ENCODE results near the gene IFI16.
"Not testable (repeated sequence)": the region's sequence is repeated elsewhere in the genome, so short reads cannot be mapped to it uniquely, and the experiment has no call there.

The IFI16 gene

GRCh38 chr1:159008744-159009188 lies 941 bp upstream of the IFI16 start:
- DNase-seq: no peak

GRCh38 chr1:159009287-159009686 lies 420 bp upstream of the IFI16 start:
- DNase-seq: no peak

DNA sequence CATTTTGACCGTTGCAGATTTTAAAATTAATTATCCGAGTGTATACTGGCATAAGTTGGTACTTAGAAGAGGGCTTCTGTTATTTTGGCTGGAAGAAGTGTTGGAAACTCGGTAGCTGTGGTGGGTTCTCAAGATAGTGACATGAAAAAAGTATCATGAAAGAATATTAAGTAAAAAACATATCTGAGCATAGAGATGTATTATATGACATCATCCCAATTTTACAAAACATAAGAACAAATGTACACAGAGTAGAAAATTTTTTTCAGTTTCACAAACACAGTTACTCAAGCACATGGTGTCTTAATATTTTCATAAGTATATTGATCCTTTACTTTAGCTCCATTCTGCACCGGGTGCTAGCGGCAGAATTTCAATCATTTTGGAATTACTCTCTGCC lies 684 bp downstream of the IFI16 start:
- DNase-seq: no peak

GRCh38 chr1:159011001-159011400 lies 1.3 kb downstream of the IFI16 start:
- DNase-seq: not testable (repeated sequence)

- no peak for DNase-seq
Measured at GRCh38 chr1:159011751-159012150, 2.0 kb downstream of the IFI16 start.

DNA sequence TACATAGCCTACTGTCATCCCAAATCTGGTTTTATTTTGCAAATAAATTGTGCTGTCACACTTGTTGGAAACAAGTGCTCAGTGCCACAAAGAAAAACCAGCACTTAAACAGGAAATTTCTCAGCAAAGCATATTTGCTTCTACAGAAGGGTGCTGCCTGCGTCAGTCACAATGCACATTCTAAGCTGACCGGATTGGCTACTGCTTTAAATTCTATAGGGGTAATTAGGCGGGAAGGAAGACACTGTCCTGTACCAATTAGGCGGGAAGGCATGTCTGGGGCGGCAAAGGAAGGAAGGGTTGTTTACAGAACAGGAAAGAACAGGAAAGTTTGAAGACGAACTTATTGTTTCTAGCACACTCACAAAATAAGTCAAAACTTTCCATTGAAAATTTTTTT lies 2.8 kb downstream of the IFI16 start:
- DNase-seq: no peak

- no peak for DNase-seq
Measured at GRCh38 chr1:159014003-159014571, 4.4 kb downstream of the IFI16 start.

DNA sequence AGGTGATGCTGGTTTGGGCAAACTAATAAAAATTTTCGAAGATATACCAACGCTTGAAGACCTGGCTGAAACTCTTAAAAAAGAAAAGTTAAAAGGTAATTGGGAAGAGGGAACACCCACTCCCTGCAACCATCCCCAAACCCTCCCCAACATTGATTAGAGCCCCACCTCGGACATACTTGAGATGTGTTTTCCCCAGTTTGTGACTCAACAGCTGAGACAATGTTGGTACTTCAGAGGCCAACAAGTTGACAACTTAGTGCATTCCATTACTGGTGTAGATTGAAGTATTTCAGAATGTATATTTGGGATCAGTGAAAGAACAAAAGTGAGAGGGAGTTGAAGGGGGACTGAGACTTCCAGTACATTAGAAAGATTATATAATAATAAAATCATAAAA lies 5.1 kb downstream of the IFI16 start:
- no peak for DNase-seq

GRCh38 chr1:159015440-159015909 lies 5.8 kb downstream of the IFI16 start:
- no peak for DNase-seq

GRCh38 chr1:159023723-159024122 lies 14.0 kb downstream of the IFI16 start:
- DNase-seq: no peak

- no peak for DNase-seq
Measured at GRCh38 chr1:159025043-159025442, 15.3 kb downstream of the IFI16 start.

- DNase-seq: not testable (repeated sequence)
Measured at GRCh38 chr1:159026841-159027240, 17.1 kb downstream of the IFI16 start.

DNA sequence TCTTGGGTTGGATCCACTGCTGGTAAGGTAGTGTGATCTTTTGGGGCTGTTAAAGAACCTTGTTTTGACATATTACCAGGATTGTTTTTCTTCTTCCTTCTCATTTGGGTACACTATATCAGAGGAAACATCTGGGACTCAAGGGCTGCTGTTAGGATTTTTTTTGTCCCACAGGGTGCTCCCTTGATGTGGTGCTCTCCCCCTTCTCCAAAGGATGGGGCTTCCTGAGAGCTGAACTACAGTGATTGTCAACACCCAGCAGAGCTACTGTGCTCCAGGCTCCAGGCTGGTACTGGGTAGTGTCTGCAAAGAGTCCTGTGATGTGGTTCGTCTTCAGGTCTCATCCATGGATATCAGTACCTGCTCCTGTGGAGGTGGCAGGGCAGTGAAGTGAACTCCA lies 20.6 kb downstream of the IFI16 start:
- DNase-seq: no peak

DNA sequence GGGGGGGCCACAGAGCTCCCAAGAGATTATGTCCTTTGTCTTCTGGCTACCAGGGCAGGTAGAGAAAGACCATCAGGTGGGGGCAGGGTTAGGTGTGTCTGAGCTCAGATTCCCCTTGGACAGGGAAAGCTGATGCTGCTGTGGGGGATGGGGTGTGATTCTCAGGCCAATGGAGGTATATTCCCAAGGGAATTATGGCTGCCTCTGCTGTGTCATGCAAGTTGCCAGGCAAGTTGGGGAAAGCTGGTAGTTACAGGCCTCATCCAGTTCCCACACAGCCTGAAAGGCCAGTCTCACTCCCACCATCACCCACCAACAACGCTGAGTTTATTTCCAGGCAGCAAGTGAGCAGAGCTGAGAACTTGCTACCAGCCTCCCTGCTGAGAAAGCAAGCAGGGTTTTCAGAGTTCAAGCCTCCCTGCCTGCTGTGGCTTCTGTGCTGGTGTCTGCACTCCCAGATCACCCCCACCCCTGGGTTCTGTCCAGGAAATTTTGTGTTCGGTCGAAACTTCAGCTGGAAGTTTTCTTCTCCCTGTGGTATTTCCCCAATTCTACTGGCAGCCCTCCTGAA lies 21.3 kb downstream of the IFI16 start:
- DNase-seq: no peak

DNA sequence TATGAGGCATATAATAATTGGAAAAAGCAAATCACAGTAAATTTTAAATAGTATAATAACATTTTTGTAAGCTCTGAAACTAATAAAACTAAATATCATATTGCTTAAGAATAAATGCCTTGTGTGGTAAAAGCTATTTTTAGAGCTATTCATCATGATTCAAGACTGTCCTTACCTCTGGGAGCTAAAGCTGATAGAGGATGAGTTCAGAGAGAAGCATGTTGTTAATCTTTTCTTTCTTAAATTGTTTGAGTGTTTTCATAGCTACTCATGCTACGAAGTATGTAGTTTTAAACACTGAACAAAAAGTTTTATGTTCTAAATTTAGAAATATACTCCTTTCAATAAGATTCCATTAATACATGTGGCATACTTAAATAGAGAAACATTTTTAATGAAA lies 30.5 kb downstream of the IFI16 start:
- DNase-seq: no peak

- DNase-seq: no peak
Measured at GRCh38 chr1:159040893-159041724, 31.4 kb downstream of the IFI16 start.

- not testable (repeated sequence) for DNase-seq
Measured at GRCh38 chr1:159046486-159046885, 36.8 kb downstream of the IFI16 start.

- no peak for DNase-seq
Measured at GRCh38 chr1:159051436-159051835, 41.7 kb downstream of the IFI16 start.

GRCh38 chr1:159054427-159054826 lies 44.7 kb downstream of the IFI16 start:
- DNase-seq: no peak

GRCh38 chr1:159055181-159055641 lies 45.5 kb downstream of the IFI16 start:
- no peak for DNase-seq

DNA sequence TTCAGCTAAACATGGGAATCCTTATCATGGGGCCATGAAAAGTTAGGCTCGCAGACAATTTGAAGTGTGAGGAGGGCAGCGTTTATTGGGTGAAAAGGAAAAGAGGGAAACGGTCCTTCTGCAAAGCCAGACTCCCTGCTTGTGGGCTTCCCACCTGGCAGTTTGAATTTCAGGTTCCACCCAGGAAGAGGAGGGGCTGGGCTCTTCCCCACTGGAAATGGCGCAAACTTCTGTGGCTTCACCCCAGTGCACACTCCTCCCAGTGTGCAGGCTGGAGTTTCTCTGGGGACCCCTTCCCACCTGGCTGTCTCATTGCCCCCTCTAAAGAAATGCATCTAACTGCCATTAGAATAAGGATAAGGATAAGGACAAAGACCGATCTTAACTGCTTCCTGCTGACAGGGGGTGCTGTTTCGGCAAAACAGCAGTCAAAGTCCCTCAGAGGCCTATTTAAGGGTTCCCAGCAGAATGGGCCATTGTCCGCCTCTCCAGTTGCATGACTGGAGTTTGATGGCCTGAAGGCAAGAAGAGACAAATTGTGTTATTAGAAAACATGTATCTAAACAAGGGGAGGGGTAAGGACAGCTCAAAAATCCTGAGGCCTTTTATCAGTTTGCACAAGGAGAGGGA lies 46.5 kb downstream of the IFI16 start:
- no peak for DNase-seq

DNA sequence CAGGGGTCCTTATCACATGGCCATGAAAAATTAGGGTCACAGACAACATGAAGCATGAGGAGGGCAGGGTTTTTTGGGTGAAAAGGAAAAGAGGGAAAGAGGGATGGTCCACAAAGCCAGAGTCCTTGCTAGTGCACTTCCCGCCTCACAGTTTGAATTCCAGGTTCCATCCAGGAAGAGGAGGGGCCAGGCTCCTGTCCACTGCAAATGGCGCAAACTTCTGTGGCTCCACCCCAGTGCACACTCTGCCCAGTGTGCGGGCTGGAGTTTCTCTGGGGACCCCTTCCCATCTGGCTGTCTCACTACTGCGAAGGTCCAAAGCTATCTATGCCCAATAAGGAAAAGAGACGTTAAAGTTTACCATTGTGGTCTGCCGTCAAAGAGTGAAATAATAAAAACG lies 49.0 kb downstream of the IFI16 start:
- DNase-seq: no peak

GRCh38 chr1:159065106-159065505 lies 55.4 kb downstream of the IFI16 start:
- DNase-seq: no peak

GRCh38 chr1:159066108-159066507 lies 56.4 kb downstream of the IFI16 start:
- DNase-seq: no peak
